ENCODE measurements around the gene HNF4A. TPM values are rescaled to one million over a fixed set of nuclear protein-coding genes. Genes with fewer than 3 reads are reported as not detected.
A peak's percentile ranks its signal among the peaks of the same experiment; 100 is the strongest.

The HNF4A gene
- total and polyA plus RNA-seq, 2 of the 13 experiments (the other 11 are each of a cell fraction or from before 2014, with no cell fraction given), result 80.9 to 169 TPM

DNA sequence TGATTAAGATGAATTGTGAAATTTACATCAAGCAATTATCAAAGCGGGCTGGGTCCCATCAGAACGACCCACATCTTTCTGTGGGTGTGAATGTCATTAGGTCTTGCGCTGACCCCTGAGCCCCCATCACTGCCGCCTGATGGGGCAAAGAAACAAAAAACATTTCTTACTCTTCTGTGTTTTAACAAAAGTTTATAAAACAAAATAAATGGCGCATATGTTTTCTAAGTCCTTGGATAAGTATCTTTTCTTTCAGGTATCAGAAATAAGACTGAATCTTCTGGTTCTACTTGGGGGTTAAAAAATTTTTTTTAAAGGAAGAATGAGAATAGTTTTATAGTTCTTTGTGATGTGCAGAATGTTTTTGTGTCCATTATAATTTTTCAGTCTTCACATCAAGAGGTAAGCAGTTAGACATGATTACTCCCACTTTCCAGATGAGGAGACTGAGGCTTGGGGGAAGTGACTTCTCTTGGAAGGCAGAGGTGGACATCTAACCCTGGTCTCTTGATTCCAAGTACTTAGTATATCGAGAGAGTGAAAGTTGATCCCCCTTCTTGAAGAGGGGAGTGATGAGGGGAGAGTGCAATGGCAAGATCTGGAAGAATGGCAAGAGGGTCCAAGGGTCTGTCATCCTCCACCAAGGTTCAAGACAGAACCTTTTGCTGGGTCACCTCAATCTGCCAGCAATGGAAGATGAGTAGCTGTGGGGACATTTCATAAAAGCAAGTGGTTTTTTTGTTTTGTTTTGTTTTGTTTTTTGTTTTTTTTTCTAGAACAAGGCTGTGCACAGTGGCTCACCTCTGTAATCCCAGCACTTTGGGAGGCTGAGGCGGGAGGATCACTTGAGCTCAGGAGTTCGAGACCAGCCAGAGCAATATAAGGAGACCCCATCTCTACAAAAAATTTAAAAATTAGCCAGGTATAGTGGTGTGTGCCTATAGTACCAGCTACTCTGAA is 77.4 kb downstream of the HNF4A start:
- Histone ChIP-seq H3K4me1 (ENCODE audit: insufficient read depth, low read length) (peaks cover 95% of the 10 kb centered on the region), H3K9ac (ENCODE audit: insufficient read depth, low read depth, low read length) (no peak overlapping the region; the same call in 1 of the 2 replicates), H3K4me2 (ENCODE audit: low read depth, low read length) (peak overlapping the region; percentile 87; the same call in 1 of the 2 replicates), H3K9me3 (ENCODE audit: low read length) (no peaks in the 10 kb centered on the region), H2AFZ (ENCODE audit: low read length) (no peak overlapping the region), H3K27ac (ENCODE audit: extremely low read length, insufficient read depth, low read length) (peak overlapping the region; percentile 79), H3K79me2 (ENCODE audit: insufficient read depth, low read length) (no peaks in the 10 kb centered on the region), H3K36me3 (replicated peaks in 1 of 2; ENCODE audit: control insufficient read depth in 1 of 2, insufficient read depth in 2 of 2, low read length in 2 of 2) (peaks cover 16 to 25% of the 10 kb centered on the region in 2 experiments), H3K27me3 (ENCODE audit: control insufficient read depth in 1 of 2, insufficient read depth in 2 of 2, low read length in 2 of 2) (no peaks in the 10 kb centered on the region), H3K4me3 (replicated peaks in 1 of 3; ENCODE audit: insufficient read depth in 1 of 3, low read depth in 2 of 3, low read length in 3 of 3) (no peak overlapping the region; a peak in 1 of 6 replicates), H4K20me1 (ENCODE audit: insufficient read depth, low read length) (no peaks in the 10 kb centered on the region)
- ChIA-PET CTCF (ENCODE audit: low intra/inter-chr PET ratio, low total read pairs) (no interaction called here), POLR2A (interaction anchor here (1.1 to 7.5 kb wide), 20 partner anchors 10 to 223 kb away, joined by 3 to 107 read pairs (median 12); partner anchors contain the start of genes HNF4A, OSER1, SERINC3 and TTPAL)
- ATAC-seq (no peak), FAIRE-seq (no peak), DNase-seq (ENCODE audit: low spot score) (no peak)
- 90% methylated on average over 8 of the region's 8 CpGs for WGBS (ENCODE audit: low lambda C conversion rate)
- no TSS peak for BruUV-seq (replicated peaks)
- in situ Hi-C loops (cut with HindIII; ENCODE audit: extremely low pct_ligation_motif_present, low pct_unique_long_range_greater_than_20kb), result no loop called here
- intact Hi-C loops (cut with micrococcal nuclease; ENCODE audit: unreplicated experiment), result no loop called here
- TF ChIP-seq DMAP1 (CRISPR knock-in tag; IDR thresholded peaks at IDR 0.05), result no peak
- no peak for TF ChIP-seq YEATS2 (CRISPR knock-in tag; IDR thresholded peaks at IDR 0.05; ENCODE audit: borderline replicate concordance)
- peak; percentile 93 for TF ChIP-seq SSRP1 (CRISPR knock-in tag; IDR thresholded peaks at IDR 0.05)
- no peak for TF ChIP-seq NFYC (CRISPR knock-in tag; IDR thresholded peaks at IDR 0.05)
- TF ChIP-seq, protein P1, sequence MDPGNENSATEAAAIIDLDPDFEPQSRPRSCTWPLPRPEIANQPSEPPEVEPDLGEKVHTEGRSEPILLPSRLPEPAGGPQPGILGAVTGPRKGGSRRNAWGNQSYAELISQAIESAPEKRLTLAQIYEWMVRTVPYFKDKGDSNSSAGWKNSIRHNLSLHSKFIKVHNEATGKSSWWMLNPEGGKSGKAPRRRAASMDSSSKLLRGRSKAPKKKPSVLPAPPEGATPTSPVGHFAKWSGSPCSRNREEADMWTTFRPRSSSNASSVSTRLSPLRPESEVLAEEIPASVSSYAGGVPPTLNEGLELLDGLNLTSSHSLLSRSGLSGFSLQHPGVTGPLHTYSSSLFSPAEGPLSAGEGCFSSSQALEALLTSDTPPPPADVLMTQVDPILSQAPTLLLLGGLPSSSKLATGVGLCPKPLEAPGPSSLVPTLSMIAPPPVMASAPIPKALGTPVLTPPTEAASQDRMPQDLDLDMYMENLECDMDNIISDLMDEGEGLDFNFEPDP (CRISPR knock-in tag; conservative IDR thresholded peaks at IDR 0.05), result no peak
- TF ChIP-seq SRSF4 (IDR thresholded peaks at IDR 0.05; ENCODE audit: low read depth, low read length, poor library complexity, severe bottlenecking), result no peak
- TF ChIP-seq, protein P2, sequence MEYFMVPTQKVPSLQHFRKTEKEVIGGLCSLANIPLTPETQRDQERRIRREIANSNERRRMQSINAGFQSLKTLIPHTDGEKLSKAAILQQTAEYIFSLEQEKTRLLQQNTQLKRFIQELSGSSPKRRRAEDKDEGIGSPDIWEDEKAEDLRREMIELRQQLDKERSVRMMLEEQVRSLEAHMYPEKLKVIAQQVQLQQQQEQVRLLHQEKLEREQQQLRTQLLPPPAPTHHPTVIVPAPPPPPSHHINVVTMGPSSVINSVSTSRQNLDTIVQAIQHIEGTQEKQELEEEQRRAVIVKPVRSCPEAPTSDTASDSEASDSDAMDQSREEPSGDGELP (IDR thresholded peaks at IDR 0.05; ENCODE audit: borderline replicate concordance, low read depth), result no peak
- TF ChIP-seq ZNF160 (CRISPR knock-in tag; IDR thresholded peaks at IDR 0.05), result no peak
- TF ChIP-seq ZNF329 (CRISPR knock-in tag; IDR thresholded peaks at IDR 0.05; ENCODE audit: low read depth), result no peak
- no peak for TF ChIP-seq SP4 (CRISPR knock-in tag; IDR thresholded peaks at IDR 0.05)
- TF ChIP-seq, protein P3, sequence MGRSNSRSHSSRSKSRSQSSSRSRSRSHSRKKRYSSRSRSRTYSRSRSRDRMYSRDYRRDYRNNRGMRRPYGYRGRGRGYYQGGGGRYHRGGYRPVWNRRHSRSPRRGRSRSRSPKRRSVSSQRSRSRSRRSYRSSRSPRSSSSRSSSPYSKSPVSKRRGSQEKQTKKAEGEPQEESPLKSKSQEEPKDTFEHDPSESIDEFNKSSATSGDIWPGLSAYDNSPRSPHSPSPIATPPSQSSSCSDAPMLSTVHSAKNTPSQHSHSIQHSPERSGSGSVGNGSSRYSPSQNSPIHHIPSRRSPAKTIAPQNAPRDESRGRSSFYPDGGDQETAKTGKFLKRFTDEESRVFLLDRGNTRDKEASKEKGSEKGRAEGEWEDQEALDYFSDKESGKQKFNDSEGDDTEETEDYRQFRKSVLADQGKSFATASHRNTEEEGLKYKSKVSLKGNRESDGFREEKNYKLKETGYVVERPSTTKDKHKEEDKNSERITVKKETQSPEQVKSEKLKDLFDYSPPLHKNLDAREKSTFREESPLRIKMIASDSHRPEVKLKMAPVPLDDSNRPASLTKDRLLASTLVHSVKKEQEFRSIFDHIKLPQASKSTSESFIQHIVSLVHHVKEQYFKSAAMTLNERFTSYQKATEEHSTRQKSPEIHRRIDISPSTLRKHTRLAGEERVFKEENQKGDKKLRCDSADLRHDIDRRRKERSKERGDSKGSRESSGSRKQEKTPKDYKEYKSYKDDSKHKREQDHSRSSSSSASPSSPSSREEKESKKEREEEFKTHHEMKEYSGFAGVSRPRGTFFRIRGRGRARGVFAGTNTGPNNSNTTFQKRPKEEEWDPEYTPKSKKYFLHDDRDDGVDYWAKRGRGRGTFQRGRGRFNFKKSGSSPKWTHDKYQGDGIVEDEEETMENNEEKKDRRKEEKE (IDR thresholded peaks at IDR 0.05), result no peak
- no peak for TF ChIP-seq ZFP36L1 (CRISPR knock-in tag; IDR thresholded peaks at IDR 0.05)
- no peak for TF ChIP-seq HHEX (CRISPR knock-in tag; IDR thresholded peaks at IDR 0.05)
- TF ChIP-seq, protein P4, sequence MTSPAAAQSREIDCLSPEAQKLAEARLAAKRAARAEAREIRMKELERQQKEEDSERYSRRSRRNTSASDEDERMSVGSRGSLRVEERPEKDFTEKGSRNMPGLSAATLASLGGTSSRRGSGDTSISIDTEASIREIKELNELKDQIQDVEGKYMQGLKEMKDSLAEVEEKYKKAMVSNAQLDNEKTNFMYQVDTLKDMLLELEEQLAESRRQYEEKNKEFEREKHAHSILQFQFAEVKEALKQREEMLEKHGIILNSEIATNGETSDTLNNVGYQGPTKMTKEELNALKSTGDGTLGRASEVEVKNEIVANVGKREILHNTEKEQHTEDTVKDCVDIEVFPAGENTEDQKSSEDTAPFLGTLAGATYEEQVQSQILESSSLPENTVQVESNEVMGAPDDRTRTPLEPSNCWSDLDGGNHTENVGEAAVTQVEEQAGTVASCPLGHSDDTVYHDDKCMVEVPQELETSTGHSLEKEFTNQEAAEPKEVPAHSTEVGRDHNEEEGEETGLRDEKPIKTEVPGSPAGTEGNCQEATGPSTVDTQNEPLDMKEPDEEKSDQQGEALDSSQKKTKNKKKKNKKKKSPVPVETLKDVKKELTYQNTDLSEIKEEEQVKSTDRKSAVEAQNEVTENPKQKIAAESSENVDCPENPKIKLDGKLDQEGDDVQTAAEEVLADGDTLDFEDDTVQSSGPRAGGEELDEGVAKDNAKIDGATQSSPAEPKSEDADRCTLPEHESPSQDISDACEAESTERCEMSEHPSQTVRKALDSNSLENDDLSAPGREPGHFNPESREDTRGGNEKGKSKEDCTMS (CRISPR knock-in tag; conservative IDR thresholded peaks at IDR 0.05), result no peak
